Measurements from ENCODE around the gene ZNF488. TPM values are rescaled to one million over a fixed set of nuclear protein-coding genes. Genes with fewer than 3 reads are reported as not detected.

Gene ZNF488
- total RNA-seq, 4 donors from 2014 or later = 0.12 to 0.47 TPM; not detected in 2

GRCh38 chr10:47359626-47360418 lies 24.3 kb downstream of the ZNF488 start:
- ATAC-seq = no peak
- 100% methylated on average over 1 of the region's 4 CpGs; no CpG with 5 or more reads in 1 of the 2 donors for WGBS, 2 donors (ENCODE audit: low coverage in 1 of 2)

GRCh38 chr10:47359101-47359500 lies 25.0 kb downstream of the ZNF488 start:
- no peaks in the 10 kb centered on the region for H3K4me1 ChIP-seq
- WGBS, 2 donors (ENCODE audit: low coverage in 1 of 2) = 92 to 94% methylated on average over 2 of the region's 2 CpGs

More at GRCh38 chr10:47359626-47360418, 24.3 kb downstream of the ZNF488 start:
- H3K4me1 ChIP-seq = no peaks in the 10 kb centered on the region
- no peaks in the 10 kb centered on the region for H3K36me3 ChIP-seq
- no peaks in the 10 kb centered on the region for H3K9me3 ChIP-seq
- no peak overlapping the region for H3K27ac ChIP-seq
- TF ChIP-seq EP300 (IDR thresholded peaks at IDR 0.05) (no peak), CTCF (IDR thresholded peaks at IDR 0.05) (no peak), POLR2AphosphoS5 (IDR thresholded peaks at IDR 0.05) (no peak), POLR2A (IDR thresholded peaks at IDR 0.05) (no peak)
- no peak overlapping the region for H3K4me3 ChIP-seq
- H3K27me3 ChIP-seq = no peaks in the 10 kb centered on the region

GRCh38 chr10:47358457-47358856 lies 25.6 kb downstream of the ZNF488 start:
- no CpG with 5 or more reads among the region's 3 CpGs for WGBS, 2 donors (ENCODE audit: low coverage in 1 of 2)
- TF ChIP-seq EP300 (IDR thresholded peaks at IDR 0.05) (no peak), CTCF (IDR thresholded peaks at IDR 0.05) (no peak), POLR2A (IDR thresholded peaks at IDR 0.05) (no peak), POLR2AphosphoS5 (IDR thresholded peaks at IDR 0.05) (no peak)
- Histone ChIP-seq H3K4me1 (no peaks in the 10 kb centered on the region), H3K9me3 (no peaks in the 10 kb centered on the region), H3K27me3 (no peaks in the 10 kb centered on the region), H3K36me3 (no peaks in the 10 kb centered on the region), H3K27ac (no peak overlapping the region), H3K4me3 (no peak overlapping the region)
- ATAC-seq = peak; percentile 35

More at GRCh38 chr10:47359101-47359500, 25.0 kb downstream of the ZNF488 start:
- H3K27me3 ChIP-seq = no peaks in the 10 kb centered on the region
- H3K4me3 ChIP-seq = no peak overlapping the region
- TF ChIP-seq CTCF (IDR thresholded peaks at IDR 0.05) (no peak), EP300 (IDR thresholded peaks at IDR 0.05) (no peak), POLR2A (IDR thresholded peaks at IDR 0.05) (no peak), POLR2AphosphoS5 (IDR thresholded peaks at IDR 0.05) (no peak)
- no peaks in the 10 kb centered on the region for H3K36me3 ChIP-seq
- H3K27ac ChIP-seq = no peak overlapping the region
- no peaks in the 10 kb centered on the region for H3K9me3 ChIP-seq
- no peak for ATAC-seq

- no peaks in the 10 kb centered on the region for H3K27me3 ChIP-seq
- H3K4me3 ChIP-seq = no peak overlapping the region
- no peak overlapping the region for H3K27ac ChIP-seq
- WGBS, 2 donors (ENCODE audit: low coverage in 1 of 2) = 70 to 86% methylated on average over 1 to 2 of the region's 3 CpGs
- H3K36me3 ChIP-seq = no peaks in the 10 kb centered on the region
- no peak for ATAC-seq
- H3K9me3 ChIP-seq = no peaks in the 10 kb centered on the region
- TF ChIP-seq CTCF (IDR thresholded peaks at IDR 0.05) = no peak
- TF ChIP-seq EP300 (IDR thresholded peaks at IDR 0.05) = no peak
- no peak for TF ChIP-seq POLR2A (IDR thresholded peaks at IDR 0.05)
- TF ChIP-seq POLR2AphosphoS5 (IDR thresholded peaks at IDR 0.05) = no peak
- no peaks in the 10 kb centered on the region for H3K4me1 ChIP-seq
Measured at GRCh38 chr10:47357911-47358310, 26.2 kb downstream of the ZNF488 start.

- TF ChIP-seq POLR2A (IDR thresholded peaks at IDR 0.05) = no peak
- TF ChIP-seq POLR2AphosphoS5 (IDR thresholded peaks at IDR 0.05) = no peak
- TF ChIP-seq CTCF (IDR thresholded peaks at IDR 0.05) = no peak
- no peak for TF ChIP-seq EP300 (IDR thresholded peaks at IDR 0.05)
- H3K4me1 ChIP-seq = no peaks in the 10 kb centered on the region
- H3K36me3 ChIP-seq = no peaks in the 10 kb centered on the region
- no peak overlapping the region for H3K27ac ChIP-seq
- H3K4me3 ChIP-seq = no peak overlapping the region
- WGBS, 2 donors (ENCODE audit: low coverage in 1 of 2) = 80 to 100% methylated on average over 1 of the region's 12 CpGs
- H3K9me3 ChIP-seq = no peaks in the 10 kb centered on the region
- ATAC-seq = no peak
- no peaks in the 10 kb centered on the region for H3K27me3 ChIP-seq
Measured at GRCh38 chr10:47357131-47357582, 26.9 kb downstream of the ZNF488 start.

Data from gastroesophageal sphincter (tissue), 4 donors.